ENCODE data around the gene RBSN.

DNA sequence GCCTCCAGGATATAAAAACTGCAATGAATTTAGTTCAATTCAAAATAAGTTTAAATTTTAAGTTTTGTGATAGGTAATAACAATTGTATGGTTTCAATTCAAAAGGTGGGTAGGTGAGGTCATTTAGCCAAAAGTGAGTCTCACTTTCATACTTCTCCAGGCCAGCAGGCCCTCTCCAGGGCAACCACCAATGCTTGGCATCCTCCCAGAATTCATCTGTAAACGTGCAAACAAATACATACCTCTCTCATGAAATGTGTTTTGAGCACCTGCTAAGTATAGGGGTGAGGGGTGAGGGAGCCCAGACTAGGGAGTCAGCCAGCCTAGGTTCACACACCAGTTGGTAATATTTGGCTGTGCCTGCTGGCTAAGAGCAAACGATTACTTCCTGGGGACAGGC lies 22.0 kb upstream of the RBSN start:
- TF ChIP-seq ZFP3 (CRISPR knock-in tag; IDR thresholded peaks at IDR 0.05) (no peak), TOX (CRISPR knock-in tag; IDR thresholded peaks at IDR 0.05; ENCODE audit: borderline replicate concordance) (no peak)
